SK-MEL-5 (cell line): Measurements from ENCODE around the gene SREBF1. TPM values are rescaled to one million over a fixed set of nuclear protein-coding genes. Genes with fewer than 3 reads are reported as not detected.
A peak's percentile ranks its signal among the peaks of the same experiment; 100 is the strongest.

Experiments used
- DNase-seq: peaks from one replicate; pipeline ENCODE4 v3.0.0-alpha.2; 2016; ENCODE audit warnings: low read depth, low spot score
- in situ Hi-C: cut with HindIII; loops from 2 replicates; pipeline ENCODE4 v1.10.0; 2016; ENCODE audit warnings: low sequenced_read_pairs, high pct_unique_total_duplicates, low pct_unique_long_range_greater_than_20kb
- polyA plus RNA-seq, 2 experiments: library from polyadenylated mRNA; depleted of rRNA; stranded (reverse); fragments of >200 nt; gene quantifications; 2 replicates each; pipeline ENCODE4 v1.2.3, GENCODE V29; 2015
- total RNA-seq: library from RNA; depleted of rRNA; stranded (reverse); fragments of >200 nt; shearing (Covaris generic); gene quantifications from 2 replicates; pipeline ENCODE4 v1.2.3, GENCODE V29; 2014; rRNA removed

The SREBF1 gene
- 75.8 and 77.3 TPM in 2 replicates for total RNA-seq
- polyA plus RNA-seq (2015; cell fraction: cytosol; rRNA removed) = 214 and 274 TPM in 2 replicates
- polyA plus RNA-seq (2015; cell fraction: nucleus; rRNA removed) = 366 and 503 TPM in 2 replicates

DNA sequence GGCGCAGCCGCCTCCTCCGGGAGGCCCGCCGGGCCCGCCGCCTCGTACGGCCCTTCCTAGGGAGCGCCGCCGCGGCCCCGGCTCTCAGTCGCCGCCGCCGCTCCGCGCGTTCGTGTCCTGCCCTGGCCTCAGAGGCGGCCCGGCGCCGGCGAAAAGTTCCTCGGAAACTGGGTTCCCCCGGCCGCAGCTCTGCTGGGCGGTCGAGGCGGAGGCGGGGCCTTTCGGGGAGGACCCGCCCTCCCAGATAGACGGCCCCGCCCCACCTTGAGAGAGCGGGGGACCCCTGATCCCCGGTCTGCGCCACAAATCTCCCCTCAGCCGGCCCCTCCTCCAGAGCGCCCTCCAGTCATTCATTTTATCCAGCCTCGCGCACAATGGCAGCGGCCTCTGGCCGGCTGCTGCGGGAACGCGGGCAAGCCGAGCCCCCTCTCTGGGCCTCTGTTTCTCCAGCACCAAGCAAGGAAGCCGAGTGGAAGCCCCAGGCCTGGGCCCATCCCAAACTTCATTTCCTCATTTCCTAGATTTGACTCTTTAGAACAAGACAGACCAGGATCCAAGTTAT lies at the start of gene SREBF1:
SREBF1 (minus strand) TSS at position 169 of the 562 bp plus-strand sequence. CDS start 169 bp downstream, outside the sequence.
- peak; percentile 51 for DNase-seq
- in situ Hi-C loops = no loop called here

DNA sequence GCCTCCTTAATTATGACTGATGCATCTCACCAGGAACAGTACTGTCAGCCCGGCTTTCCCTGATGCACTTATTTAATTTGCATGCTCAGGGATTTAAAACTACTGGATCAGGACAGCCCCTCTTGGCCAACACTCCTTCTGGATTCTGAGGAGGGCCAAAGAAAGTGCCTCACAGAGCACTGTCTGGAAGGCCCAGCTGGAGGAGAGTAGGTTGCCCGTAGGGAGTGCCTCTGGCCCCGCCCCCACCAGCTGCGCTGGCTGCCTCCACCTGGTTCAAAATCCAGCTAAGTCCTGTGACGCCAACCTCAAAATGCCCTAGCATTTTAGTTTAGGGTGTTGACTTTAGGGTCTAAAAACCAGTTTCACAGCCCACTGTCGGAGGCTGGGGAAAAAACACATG lies 49.4 kb upstream of the SREBF1 start:
- in situ Hi-C loops = loop anchor here (10.0 kb wide), 1 partner anchor 139 kb away; no protein-coding TSS in a partner anchor

DNA sequence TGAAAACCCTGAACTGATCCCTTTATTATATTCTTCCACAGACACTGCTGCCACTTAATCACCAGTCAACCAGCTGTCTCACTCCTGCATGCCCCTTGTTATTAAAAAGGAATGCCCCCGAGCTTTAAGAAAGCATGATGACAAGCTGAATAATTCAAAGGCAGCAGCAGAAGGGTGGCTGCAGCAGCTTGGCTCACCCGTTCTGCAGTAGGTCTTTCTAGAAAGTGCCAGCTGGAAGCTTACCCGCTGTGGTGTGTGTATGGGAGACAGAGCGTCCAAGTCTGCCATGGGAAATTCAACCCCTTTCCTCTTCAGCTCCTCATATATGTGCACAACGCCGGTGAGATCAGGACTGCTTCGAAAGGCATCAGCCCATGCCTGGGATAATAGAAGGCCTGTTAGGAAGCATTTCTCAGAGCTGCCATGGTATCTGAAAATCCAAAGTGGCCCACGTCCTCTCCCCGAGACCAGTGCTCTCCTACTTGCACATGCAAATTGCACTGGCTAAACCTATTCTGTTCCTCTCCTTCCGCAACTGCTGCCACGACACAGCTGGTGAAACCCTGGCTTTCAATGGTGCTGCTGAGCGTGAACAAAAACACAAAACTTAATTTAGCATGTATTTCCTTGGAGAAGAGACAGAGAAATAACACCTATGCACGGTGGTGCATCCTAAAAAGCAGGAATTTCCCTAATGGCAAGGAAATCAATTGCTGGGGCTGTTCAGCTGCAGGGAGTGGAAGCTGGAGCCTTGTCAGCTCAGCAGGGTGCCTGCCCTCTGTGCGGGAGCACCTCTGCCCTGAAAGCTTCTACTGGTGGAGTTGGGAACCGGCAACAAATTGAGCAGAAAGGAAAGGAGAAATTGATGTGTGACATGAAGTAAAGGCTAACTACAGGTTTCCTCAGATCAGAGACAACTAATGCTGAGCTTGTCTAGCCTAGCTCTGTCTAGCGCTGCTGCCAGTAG lies 47.9 kb upstream of the SREBF1 start:
- in situ Hi-C loops = loop anchor here (10.0 kb wide), 1 partner anchor 140 kb away; no protein-coding TSS in a partner anchor
- no peak for DNase-seq

More for the DNA sequence above, 49.4 kb upstream of the SREBF1 start:
- no peak for DNase-seq

DNA sequence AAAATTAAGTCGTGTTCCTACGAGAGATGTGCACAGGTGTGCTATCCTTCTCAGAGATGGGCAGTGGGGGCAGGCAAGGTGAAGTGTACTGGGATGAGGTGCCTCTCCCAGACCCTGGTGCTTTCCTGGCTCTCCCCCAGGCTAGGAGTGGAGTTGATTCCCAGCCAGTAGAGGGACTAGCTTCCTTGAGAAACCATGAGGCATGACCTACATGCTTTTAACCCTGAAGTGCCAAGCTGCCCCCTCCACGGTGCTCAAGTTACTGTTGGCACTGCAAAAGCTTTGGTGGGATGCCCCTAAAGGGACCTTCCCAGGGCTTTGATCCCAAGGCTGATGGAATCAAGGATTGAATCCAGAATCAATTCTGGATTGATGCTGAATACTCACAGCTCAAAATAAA lies 47.0 kb upstream of the SREBF1 start:
- in situ Hi-C loops = loop anchor here (10.0 kb wide), 1 partner anchor 141 kb away; no protein-coding TSS in a partner anchor
- DNase-seq = no peak

DNA sequence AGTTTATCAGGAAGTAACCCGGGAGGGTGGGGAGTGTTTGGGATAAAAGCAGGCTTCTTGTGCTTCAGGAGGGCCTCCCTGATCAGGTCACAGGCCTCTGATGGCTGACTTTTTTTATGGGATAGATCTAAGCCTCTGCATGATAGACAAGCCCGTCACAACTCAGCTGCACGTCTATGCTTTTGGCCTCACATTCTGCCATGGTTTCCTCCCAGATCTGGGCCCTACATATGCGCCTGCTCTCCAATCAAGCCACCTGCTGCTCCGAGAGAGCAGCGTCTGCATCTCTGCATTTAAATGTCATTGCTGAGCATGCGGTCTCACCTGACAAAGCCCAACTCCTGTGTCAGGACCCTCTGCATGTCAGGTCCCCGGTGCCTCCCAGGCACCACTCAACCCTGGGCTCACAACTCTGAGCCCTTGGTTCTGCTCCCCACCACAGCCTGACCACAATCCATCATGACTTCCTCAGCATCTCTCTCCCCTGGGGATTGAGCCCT lies 45.3 kb upstream of the SREBF1 start:
- in situ Hi-C loops = loop anchor here (10.0 kb wide), 1 partner anchor 143 kb away; no protein-coding TSS in a partner anchor
- no peak for DNase-seq

DNA sequence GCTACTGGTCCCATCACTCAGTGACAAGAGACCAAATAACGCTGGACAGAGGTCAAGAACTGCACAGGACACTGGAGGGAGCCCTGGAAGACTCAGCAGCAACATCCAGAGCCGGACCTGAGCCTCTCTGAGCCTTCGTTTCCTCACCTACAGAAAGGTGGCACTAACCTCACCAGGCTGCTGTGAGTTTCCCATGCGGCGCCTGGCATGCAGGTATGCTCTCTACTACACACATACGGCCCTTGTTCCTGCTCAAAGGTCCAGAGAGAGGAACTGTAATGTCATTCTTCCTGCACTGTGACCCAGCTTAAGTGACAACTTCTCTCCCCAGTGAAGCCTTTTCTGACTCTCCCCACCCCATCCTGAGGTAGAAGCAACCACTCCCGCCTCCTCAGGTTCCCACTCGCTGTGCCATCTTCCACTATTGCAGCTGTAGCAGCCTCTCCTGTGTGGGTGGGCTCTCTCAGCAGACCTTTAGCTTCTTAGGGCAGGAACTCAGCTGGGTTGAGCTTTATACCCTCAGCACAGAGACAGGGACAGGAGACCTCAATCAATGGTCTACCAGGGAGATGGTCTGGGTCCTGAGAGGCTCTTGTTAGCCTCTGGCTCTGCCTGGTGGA lies 43.9 kb upstream of the SREBF1 start:
- DNase-seq = no peak
- in situ Hi-C loops = loop anchor here (10.0 kb wide), 1 partner anchor 144 kb away; no protein-coding TSS in a partner anchor

DNA sequence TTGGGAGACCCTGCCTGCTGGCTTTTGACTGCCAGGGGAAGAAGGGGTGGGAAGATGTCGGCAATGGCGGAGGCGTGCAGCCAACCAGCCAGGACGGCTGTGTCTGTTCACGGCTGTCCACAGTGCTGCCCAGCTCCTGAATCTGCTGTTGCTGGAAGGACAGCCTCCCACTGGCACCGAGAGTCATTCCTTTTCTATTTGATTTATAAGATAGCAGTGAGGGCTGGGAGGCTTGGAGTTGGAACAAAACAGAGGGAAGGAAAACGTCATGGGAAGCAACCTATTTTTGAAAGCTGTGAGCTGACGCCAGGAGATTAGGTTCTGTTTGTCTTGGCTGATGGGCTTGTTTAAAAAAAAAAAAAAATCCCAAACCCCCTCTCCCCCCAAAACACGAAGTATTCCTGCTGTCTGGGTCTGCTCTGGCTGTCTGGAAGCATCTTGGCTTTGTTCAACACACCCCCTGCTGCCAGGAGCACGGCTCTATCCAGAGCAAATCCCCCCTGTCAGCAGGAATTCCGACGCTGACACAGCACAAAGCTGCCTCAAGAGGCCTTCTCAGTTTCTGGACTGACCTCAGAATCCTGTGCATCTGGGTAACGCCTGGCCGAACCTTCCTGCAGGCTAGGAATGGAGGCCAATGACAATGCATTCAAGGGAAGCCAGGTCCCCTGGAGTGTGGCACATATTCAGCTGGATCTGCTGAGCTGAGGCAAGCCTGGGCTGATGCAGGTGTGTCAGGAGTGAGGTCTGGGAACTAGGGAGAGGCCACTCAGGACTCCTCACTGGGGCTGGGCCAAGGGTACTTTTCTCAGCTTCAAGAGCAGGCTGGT lies 41.0 kb upstream of the SREBF1 start:
- no peak for DNase-seq
- in situ Hi-C loops = no loop called here

DNA sequence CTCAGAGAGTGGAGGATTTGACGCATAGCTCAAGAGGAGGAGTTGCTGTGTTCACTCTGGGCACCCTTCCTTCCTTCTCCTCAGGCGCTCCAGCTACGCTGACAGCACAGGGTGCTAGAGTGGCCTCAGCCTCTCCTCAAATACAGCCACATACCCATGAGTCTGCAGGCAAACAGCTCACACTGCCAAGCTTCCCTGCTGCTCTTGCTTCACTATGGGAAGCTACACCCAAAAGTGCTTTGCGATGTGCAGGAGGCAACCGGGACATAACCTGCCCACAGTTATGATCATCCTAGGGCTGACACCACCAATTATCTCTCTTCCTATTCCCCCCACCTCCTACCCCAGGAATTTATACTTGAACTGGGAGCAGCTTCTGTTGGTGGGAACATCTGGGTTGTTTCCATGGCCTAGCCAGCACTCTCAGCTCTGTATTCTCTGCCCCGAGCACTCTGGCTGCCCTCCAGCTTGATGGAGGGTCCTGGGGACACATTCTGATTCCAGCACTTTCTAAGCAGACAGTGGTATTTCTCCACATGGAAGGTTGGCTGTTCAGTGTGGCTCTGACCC lies 40.3 kb upstream of the SREBF1 start:
- no peak for DNase-seq
- in situ Hi-C loops = no loop called here

DNA sequence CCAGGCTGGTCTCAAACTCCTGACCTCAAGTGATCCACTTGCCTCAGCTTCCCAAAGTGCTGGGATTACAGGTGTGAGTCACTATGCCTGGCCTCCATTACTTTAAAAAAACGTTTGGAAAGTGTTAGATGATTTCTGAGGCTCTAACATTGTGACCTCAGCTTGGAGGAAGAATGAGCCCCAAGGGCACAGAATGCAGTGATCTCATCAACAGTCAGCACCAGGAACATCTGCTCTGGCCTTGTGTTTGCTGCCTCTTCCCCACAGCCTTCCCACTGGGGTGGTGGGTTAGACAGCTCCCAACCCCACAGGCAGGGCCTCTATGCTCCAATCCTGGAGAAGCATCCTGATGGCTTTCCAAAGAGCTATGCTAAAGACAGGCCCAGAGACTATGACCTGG lies 37.7 kb upstream of the SREBF1 start:
- DNase-seq = no peak
- in situ Hi-C loops = no loop called here

DNA sequence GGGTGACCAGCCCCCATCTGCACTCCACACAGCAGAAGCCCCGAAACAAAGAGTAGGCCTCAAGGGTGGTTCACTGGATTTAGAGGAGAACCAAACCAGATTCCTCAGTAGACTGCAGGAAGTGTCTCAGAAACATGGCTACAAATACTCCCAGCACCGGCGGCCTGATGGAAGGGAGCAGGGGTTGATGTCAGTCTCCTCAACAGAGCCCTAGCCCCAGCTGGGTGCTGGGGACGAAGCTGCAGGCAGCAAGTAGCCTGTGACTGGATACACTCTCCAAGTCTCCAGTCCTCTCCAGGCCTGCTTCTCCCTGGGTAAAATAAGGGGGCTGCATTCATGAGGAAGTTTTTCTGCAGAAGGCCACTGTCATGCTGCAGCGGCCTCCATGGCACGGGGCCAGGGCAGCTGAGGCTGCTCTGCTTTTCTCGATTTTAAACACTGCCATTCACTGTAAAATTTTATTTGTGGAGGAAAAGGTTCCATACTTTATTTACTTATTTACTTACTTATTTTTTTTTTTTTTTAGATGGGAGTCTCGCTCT lies 36.7 kb upstream of the SREBF1 start:
- in situ Hi-C loops = no loop called here
- DNase-seq = no peak

DNA sequence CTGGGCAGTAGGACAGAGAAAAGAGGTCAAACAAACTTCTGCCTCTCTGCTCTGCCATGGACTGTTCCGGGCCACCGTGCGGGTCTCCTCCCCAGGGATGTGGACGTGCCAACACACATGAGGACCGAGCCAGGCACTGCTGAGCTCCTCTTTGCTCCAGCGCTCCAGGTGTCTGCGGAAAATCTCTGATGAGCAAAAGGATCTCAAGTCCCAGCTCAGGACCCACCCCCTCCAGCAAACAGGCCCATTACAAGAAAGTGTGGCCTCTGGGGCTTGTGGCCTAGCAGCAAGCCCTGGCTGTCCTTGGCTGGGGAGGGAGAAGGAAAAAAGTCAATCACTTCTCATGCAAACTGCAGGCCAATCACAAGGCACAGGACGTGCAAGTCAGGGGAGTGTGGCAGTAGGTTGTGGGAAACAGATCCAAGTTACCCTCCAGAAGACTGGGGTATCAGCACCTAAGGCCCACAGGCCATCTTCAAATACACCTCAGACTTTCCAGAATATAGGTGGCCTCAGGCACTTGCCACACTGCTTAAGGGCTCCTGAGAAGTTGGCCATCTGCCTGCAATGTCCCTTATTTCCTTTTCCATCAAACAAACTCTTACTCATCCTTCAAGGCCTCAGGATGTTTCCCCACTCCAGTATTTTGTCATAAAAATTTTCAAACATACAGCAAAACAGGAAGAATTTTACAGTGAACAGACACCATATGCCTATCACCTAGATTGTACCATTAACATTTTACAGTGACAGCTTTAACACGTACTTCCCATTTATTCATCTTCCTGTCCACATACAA lies 36.0 kb upstream of the SREBF1 start:
- DNase-seq = no peak
- in situ Hi-C loops = no loop called here

DNA sequence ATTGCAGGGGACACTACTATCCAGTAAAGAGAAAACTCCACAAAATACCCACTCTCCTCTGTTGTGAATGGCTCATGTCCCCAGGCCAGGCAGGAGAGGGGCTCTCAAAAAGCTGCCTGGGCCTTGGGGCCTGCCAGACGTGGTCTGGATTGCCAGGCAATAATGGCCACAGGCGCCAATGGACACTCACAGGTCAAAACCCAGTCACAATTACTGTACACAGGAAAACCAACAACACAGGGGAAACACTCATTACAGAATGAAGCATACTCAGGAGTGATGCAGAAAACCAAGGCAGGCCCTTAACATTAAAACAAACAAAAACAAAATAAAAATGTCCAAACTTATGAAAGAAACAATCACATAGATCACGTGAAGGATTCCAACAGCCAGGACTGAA lies 35.1 kb upstream of the SREBF1 start:
- in situ Hi-C loops = no loop called here
- no peak for DNase-seq

DNA sequence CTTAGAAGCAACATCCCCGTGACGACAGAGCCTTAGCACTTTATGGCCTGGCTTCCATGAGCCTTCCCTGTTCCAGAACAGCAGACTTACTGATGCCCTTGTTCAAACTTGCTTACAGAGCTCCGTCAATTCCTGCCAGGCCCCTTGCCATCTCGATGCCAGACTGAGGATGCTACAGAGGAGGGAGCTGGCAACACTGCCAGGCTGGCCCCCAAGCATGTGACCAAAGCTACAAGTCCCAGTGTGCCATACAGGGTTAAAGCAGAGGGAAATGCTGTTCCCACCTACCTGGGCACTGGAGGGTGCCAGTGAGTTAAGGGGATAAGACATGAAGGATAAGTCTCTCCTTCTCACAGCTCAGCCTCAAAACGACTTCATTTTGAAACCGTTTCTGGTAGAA lies 33.5 kb upstream of the SREBF1 start:
- DNase-seq = no peak
- in situ Hi-C loops = no loop called here

DNA sequence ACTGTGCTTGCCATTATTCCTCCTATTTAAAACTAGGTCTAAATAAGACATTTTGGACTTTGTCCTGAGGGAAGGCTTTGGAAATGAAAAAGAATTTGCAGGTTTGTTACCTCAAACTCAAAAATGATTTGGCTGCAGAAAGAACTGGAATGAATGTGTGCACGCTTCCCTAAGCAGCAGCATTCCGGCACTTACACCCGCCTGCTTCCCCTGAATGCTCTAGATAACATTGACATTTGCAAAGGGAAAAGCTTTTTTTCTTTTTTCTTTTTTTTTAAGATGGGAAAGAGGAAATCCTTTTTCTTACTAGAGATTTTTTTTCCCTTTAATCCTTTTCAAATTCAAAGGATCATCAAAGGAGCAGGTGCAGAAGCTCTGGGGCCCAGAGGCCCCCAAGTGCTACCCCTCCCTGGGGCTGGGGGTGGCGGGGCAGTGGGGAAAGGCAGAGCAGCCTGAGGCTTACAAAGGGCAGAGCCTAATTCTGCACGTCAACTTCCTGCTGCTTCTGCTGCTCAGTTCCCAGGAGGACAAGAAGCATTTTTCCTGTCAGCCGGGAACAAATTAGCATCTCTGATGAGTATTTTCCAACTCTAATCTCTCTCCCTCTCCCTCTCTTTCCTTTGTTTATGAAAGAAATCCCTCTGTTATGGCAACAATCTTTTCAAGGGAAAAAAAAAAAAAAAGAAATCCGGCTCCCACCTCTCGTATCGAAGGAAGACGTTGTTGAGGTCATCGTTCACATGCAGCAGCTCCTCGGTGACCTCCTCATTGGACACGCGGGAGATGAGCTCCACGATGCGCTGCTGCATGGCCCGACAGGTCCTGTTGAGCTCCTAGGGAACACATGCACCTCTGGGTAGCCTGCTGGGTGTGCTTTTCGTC lies 32.1 kb upstream of the SREBF1 start:
- in situ Hi-C loops = no loop called here
- DNase-seq = no peak

DNA sequence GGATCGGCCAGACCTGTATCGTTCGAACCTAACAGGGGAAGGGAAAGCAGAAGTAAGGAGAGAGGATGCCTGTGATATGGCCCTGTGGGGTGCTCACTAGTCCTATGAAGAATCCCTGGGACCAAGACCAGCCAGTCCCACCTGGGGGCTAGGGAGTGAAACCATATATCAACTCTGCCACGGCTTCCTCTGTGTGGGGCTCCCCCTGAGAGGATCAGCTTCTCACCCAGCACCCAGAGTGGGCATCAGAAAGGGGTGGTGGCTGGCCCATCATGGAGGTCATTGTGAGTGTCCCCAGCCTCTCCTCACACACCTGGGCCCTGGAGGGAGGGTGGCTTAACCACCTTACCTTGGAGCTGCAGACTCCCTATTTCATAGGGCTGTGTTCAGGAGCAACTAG lies 30.1 kb upstream of the SREBF1 start:
- no peak for DNase-seq
- in situ Hi-C loops = no loop called here
